Stimulated activated CD8-positive, alpha-beta memory T cell treated with anti-CD3 and anti-CD28 coated beads, Interleukin-12 subunit alpha, Interleukin-12 subunit beta, amount 100 ng/mL, for 1 hour (primary cell): ENCODE data around the gene ARHGAP6.

Experiments used
- DNase-seq: peaks from one replicate; pipeline ENCODE4 v3.0.0-alpha.2; 2020; ENCODE audit warnings: low read depth

ARHGAP6 gene

DNA sequence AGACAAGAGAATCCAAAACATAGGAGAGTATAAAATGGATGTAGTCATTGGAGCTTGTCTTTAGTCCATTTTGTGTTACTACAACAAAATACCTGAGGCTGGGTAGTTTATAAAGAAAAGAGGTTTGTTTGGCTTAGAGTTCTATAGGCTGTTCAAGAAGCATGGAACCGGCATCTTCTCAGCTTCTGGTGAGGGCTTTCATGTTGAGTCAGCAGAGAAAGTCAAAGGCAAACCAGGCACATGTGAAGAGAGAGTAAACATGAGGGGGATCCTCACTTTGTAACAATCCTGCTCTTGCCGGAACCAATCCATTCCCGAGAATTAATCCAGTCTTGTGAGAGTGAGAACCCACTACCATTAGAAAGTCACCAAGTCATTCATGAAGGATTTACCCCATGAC is 562.7 kb downstream of the ARHGAP6 start:
- DNase-seq = no peak

DNA sequence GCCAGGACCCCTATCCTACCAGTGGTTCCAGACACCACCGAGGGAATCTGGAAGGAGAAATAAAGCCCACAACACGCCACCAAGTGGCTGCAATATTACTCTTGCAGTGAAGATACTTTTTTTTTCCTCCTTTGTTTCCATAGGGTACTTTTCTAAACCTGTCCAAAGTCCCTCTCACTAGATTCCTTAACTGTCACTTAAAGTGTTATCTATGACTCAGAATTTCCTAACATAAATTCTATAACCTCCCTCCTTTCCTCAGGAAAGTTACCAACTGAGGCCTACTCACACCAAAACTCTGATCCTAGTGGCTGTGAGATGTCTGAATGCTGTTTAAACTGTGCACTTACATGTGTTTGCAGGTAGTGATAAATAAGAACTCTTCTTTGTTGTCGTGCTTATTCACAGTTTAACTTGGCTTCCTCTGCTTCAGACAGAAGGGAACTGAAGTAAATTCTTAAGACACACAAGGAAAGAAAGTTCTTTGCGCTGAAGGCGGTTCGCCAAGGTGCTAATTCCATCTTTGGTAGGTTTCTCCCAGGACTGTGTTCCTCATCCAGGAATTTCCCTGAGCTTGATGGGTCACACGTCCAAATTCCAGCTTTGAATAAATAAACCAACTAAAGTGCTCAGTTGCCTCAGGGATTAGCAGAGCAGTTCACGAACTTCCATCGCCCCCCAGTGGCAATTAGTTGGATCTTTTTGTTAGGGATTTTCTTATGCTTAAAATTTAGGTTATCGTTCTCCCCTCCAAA is 565.3 kb downstream of the ARHGAP6 start:
- no peak for DNase-seq

GRCh38 chrX:11099465-11099864 is 566.3 kb downstream of the ARHGAP6 start:
- DNase-seq = no peak

DNA sequence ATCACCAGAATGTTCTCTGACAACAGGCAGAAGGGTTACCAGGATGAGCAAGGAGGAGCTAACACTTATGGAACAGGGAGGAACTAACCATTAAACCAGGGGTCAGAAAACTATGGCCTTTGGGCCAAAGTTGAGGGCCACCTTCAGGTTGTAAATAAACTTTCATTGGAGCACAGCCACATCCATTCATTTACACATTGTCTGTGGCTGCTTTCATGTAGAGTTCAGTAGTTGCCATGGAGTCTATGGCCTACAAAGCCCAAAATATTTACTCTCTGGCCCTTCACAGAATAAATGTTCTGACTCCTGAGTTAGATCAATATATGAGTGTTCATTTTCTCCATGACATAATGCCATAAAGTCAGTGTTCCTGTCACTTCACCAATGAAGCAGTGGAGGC is 567.8 kb downstream of the ARHGAP6 start:
- no peak for DNase-seq

GRCh38 chrX:11089802-11090201 is 575.9 kb downstream of the ARHGAP6 start:
- DNase-seq = no peak
